ENCODE measurements around the gene TIMM13. TPM values are rescaled to one million over a fixed set of nuclear protein-coding genes. Genes with fewer than 3 reads are reported as not detected.
"Not testable (repeated sequence)": the region's sequence is repeated elsewhere in the genome, so short reads cannot be mapped to it uniquely, and the experiment has no call there.

Gene TIMM13
- total RNA-seq, 1 experiment from 2014 or later, result 34.5 TPM

DNA sequence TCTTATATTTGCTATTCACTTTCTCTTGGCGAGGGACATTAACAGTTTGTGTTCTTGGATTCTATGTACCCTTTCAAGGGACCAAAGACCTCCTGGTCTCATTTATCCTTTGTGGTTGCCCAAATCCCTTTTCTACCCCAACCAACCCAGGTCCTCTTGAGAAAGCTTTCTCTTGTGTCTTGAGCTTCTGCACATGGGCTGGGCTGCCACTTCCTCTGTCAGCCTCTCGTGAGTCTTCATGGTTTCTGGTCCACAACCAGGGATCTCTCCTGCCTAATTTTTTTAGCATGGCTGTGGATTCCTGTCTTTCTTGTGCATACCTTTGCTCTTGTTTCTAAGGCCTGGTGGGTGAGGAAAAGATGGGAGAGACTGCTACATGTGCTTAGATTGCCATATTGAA lies 14.9 kb downstream of the TIMM13 start:
- DNase-seq, result no peak
- H3K36me3 ChIP-seq, result no peaks in the 10 kb centered on the region
- no peaks in the 10 kb centered on the region for H3K9me3 ChIP-seq
- no peak overlapping the region for H3K4me3 ChIP-seq
- no peaks in the 10 kb centered on the region for H3K27me3 ChIP-seq

GRCh38 chr19:2411709-2412108 lies 15.7 kb downstream of the TIMM13 start:
- no peaks in the 10 kb centered on the region for H3K27me3 ChIP-seq
- no peaks in the 10 kb centered on the region for H3K36me3 ChIP-seq
- DNase-seq, result no peak
- no peaks in the 10 kb centered on the region for H3K9me3 ChIP-seq
- no peak overlapping the region for H3K4me3 ChIP-seq

- Histone ChIP-seq H3K4me3 (no peak overlapping the region), H3K27me3 (no peaks in the 10 kb centered on the region), H3K36me3 (no peaks in the 10 kb centered on the region), H3K9me3 (no peaks in the 10 kb centered on the region)
- DNase-seq, result no peak
Observed at GRCh38 chr19:2410023-2410422, 17.4 kb downstream of the TIMM13 start.

- Histone ChIP-seq H3K27me3 (no peaks in the 10 kb centered on the region), H3K4me3 (no peak overlapping the region), H3K36me3 (no peaks in the 10 kb centered on the region), H3K9me3 (no peaks in the 10 kb centered on the region)
- DNase-seq, result no peak
Observed at GRCh38 chr19:2409352-2409912, 18.0 kb downstream of the TIMM13 start.

- DNase-seq, result no peak
- H3K27me3 ChIP-seq, result no peaks in the 10 kb centered on the region
- no peaks in the 10 kb centered on the region for H3K36me3 ChIP-seq
Observed at GRCh38 chr19:2408247-2408646, 19.1 kb downstream of the TIMM13 start.

GRCh38 chr19:2399582-2399981 lies 27.8 kb downstream of the TIMM13 start:
- DNase-seq, result no peak
- Histone ChIP-seq H3K9me3 (no peaks in the 10 kb centered on the region), H3K27me3 (no peaks in the 10 kb centered on the region), H3K4me3 (no peak overlapping the region), H3K36me3 (no peaks in the 10 kb centered on the region)

More at GRCh38 chr19:2408247-2408646, 19.1 kb downstream of the TIMM13 start:
- no peak overlapping the region for H3K4me3 ChIP-seq
- H3K9me3 ChIP-seq, result no peaks in the 10 kb centered on the region

- DNase-seq, result no peak
- Histone ChIP-seq H3K9me3 (no peaks in the 10 kb centered on the region), H3K4me3 (no peak overlapping the region)
Observed at GRCh38 chr19:2398735-2399305, 28.6 kb downstream of the TIMM13 start.

GRCh38 chr19:2397173-2397572 lies 30.2 kb downstream of the TIMM13 start:
- not testable (repeated sequence) for H3K4me3 ChIP-seq, DNase-seq, H3K36me3 ChIP-seq, H3K9me3 ChIP-seq, H3K27me3 ChIP-seq

More at GRCh38 chr19:2398735-2399305, 28.6 kb downstream of the TIMM13 start:
- Histone ChIP-seq H3K27me3 (no peaks in the 10 kb centered on the region), H3K36me3 (no peaks in the 10 kb centered on the region)

- H3K36me3 ChIP-seq, H3K9me3 ChIP-seq, H3K4me3 ChIP-seq, H3K27me3 ChIP-seq, DNase-seq: not testable (repeated sequence)
Observed at GRCh38 chr19:2395293-2395829, 32.0 kb downstream of the TIMM13 start.

DNA sequence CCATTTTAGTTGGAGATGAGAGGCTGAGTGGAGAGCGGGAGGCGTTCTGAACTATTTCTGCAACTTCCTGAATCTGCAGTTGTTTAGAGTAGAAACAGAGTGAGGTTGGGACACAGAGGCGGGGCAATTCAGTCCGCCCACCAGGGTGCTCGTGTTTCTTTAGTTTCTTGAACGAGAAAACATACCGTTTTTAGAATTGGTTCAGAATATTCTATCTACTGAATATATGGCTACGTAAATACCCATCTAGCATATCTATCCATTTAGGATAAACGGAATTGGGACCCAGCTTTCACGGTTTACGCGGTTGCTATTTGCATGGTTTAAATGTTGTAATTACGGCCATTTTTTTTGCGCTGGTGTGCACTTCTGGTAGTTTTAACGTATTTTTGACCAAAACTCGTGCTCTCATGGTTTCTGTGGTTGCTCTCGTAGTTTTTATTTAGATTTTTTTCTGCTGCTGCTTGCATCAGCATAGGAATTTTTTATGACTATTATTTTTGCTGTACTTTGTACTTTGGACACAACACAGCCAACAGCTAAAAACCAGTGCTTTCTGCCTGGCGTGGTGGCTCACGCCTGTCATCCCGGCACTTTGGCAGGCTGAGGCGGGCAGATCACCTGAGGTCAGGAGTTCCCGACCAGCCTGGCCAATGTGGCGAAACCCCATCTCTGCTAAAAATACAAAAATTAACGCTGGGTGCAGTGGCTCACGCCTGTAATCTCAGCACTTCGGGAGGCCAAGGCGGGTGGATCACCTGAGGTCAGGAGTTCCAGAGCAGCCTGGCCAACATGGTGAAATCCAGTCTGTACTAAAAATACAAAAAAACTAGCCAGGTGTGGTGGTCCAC lies 32.7 kb downstream of the TIMM13 start:
- H3K9me3 ChIP-seq, result no peaks in the 10 kb centered on the region
- H3K36me3 ChIP-seq, result no peaks in the 10 kb centered on the region
- no peaks in the 10 kb centered on the region for H3K27me3 ChIP-seq
- H3K4me3 ChIP-seq, result no peak overlapping the region
- no peak for DNase-seq

- no peaks in the 10 kb centered on the region for H3K36me3 ChIP-seq
Observed at GRCh38 chr19:2394054-2394441, 33.3 kb downstream of the TIMM13 start.

GRCh38 chr19:2392899-2393298 lies 34.5 kb downstream of the TIMM13 start:
- not testable (repeated sequence) for H3K4me3 ChIP-seq, H3K27me3 ChIP-seq, H3K9me3 ChIP-seq, DNase-seq, H3K36me3 ChIP-seq

More at GRCh38 chr19:2394054-2394441, 33.3 kb downstream of the TIMM13 start:
- no peak overlapping the region for H3K4me3 ChIP-seq
- DNase-seq, result no peak
- H3K9me3 ChIP-seq, result no peaks in the 10 kb centered on the region
- no peaks in the 10 kb centered on the region for H3K27me3 ChIP-seq

- H3K27me3 ChIP-seq, result no peaks in the 10 kb centered on the region
- no peak overlapping the region for H3K4me3 ChIP-seq
- H3K9me3 ChIP-seq, result no peaks in the 10 kb centered on the region
- no peaks in the 10 kb centered on the region for H3K36me3 ChIP-seq
- DNase-seq, result no peak
Observed at GRCh38 chr19:2392366-2392765, 35.0 kb downstream of the TIMM13 start.

DNA sequence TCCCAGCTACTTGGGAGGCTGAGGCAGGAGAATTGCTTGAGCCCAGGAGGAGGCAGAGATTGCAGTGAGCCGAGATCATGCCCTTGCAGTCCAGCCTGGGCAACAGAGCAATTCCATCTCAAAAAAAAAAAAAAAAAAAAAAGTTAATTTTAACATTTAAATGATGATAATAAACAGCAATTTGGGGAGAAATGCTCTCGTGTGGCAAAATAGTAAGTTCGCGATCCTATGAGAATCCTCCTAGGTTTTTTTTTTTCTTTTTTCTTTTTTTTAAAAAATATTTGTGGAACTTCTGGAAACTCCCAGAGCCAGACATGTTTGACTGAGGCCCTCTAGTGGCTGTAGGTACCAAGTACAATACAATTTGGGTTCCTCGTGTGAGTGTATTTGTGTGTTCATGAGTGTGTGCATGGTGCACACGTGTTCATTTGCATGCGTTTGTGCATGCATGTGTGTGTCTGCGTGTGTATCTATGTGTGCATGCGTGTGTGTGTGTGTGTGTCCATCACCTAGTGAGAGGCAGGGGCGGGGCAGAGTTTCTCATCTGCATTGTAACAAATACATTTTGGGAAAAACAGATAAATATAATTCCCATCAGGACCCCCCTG lies 36.2 kb downstream of the TIMM13 start:
- no peaks in the 10 kb centered on the region for H3K36me3 ChIP-seq
- no peaks in the 10 kb centered on the region for H3K27me3 ChIP-seq
- no peak for DNase-seq
- no peaks in the 10 kb centered on the region for H3K9me3 ChIP-seq
- no peak overlapping the region for H3K4me3 ChIP-seq

GRCh38 chr19:2389594-2389993 lies 37.8 kb downstream of the TIMM13 start:
- no peaks in the 10 kb centered on the region for H3K27me3 ChIP-seq
- DNase-seq, result no peak
- no peaks in the 10 kb centered on the region for H3K36me3 ChIP-seq
- H3K9me3 ChIP-seq, result no peaks in the 10 kb centered on the region
- no peak overlapping the region for H3K4me3 ChIP-seq

DNA sequence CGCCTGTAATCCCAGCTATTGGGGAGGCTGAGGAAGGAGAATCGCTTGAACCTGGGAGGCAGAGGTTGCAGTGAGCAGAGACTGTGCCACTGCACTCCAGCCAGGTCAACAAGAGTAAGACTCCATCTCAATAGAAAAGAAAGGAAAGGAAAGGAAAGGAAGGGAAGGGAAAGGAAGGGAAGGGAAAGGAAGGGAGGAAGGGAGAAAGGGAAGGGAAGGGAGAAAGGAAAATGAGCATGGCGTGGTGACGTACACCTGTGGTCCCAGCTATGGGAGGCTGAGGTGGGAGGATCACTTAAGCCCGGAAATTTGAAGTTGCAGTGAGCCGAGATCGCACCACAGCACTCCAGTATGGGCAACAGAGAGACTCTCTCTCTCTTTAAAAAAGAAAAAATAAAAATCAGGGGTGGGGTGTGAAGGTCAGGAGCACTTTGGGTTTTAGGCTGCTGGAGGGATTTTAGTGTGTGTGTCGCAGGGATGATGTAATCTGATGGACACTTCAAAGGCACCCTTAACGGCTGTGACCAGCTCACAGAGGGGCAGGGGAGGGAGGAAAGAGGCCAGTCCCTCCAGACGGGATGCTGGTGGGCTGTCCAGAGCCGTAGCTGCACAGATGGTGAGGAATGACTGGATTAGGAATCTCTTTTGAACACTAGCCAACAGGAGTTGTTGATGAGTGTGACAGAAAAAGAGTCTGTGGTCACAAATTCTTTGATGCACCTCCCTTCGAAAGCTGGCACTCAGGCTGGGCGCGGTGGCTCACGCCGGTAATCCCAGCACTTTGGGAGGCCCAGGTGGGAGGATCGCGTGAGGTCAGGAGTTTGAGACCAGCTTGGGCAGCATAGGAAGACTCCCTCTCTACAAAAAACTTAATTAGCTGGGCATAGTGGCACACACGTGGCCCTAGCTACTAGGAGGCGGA lies 39.8 kb downstream of the TIMM13 start:
- no peak for DNase-seq
- H3K4me3 ChIP-seq, result no peak overlapping the region
- H3K9me3 ChIP-seq, result no peaks in the 10 kb centered on the region
- no peaks in the 10 kb centered on the region for H3K36me3 ChIP-seq
- no peaks in the 10 kb centered on the region for H3K27me3 ChIP-seq

Data from MG63 (cell line).